H4 (cell line): Measurements from ENCODE around the gene ANKFN1. TPM values are rescaled to one million over a fixed set of nuclear protein-coding genes. Genes with fewer than 3 reads are reported as not detected.

Source experiments
- DNase-seq: peaks from one replicate; pipeline ENCODE4 v3.0.0-alpha.2; 2015; ENCODE audit warnings: low spot score
- total RNA-seq: library from RNA; depleted of rRNA; stranded (reverse); fragments of >200 nt; shearing (Covaris generic); gene quantifications from 2 replicates; pipeline ENCODE4 v1.2.3, GENCODE V29; 2014

Gene ANKFN1
- total RNA-seq, 1 experiment from 2014 or later, result 0.46 TPM

- DNase-seq, result no peak
These were observed 10.5 kb upstream of the ANKFN1 start for GRCh38 chr17:56142781-56143180.

GRCh38 chr17:56144223-56144622 is 9.1 kb upstream of the ANKFN1 start:
- no peak for DNase-seq

- DNase-seq, result no peak
These were observed 6.7 kb upstream of the ANKFN1 start for GRCh38 chr17:56146534-56146933.

- DNase-seq, result no peak
These were observed 4.9 kb upstream of the ANKFN1 start for GRCh38 chr17:56148333-56148732.

GRCh38 chr17:56149266-56150036 is 3.8 kb upstream of the ANKFN1 start:
- DNase-seq, result no peak

GRCh38 chr17:56150649-56151048 is 2.6 kb upstream of the ANKFN1 start:
- DNase-seq, result no peak

GRCh38 chr17:56157845-56158244 is 4.6 kb downstream of the ANKFN1 start:
- DNase-seq, result no peak

GRCh38 chr17:56158344-56158743 is 5.1 kb downstream of the ANKFN1 start:
- DNase-seq, result no peak

- DNase-seq, result no peak
These were observed 5.9 kb downstream of the ANKFN1 start for GRCh38 chr17:56158915-56159825.

GRCh38 chr17:56159826-56160380 is 6.6 kb downstream of the ANKFN1 start:
- DNase-seq, result no peak

GRCh38 chr17:56160422-56160821 is 7.1 kb downstream of the ANKFN1 start:
- DNase-seq, result no peak

GRCh38 chr17:56165072-56165641 is 11.9 kb downstream of the ANKFN1 start:
- DNase-seq, result no peak

- no peak for DNase-seq
These were observed 14.2 kb downstream of the ANKFN1 start for GRCh38 chr17:56167491-56167890.

GRCh38 chr17:56169621-56170020 is 16.3 kb downstream of the ANKFN1 start:
- no peak for DNase-seq

GRCh38 chr17:56171186-56171959 is 18.1 kb downstream of the ANKFN1 start:
- no peak for DNase-seq

GRCh38 chr17:56172517-56172982 is 19.3 kb downstream of the ANKFN1 start:
- DNase-seq, result peak; percentile 75

- DNase-seq, result no peak
These were observed 19.8 kb downstream of the ANKFN1 start for GRCh38 chr17:56173026-56173425.

- DNase-seq, result peak; percentile 32
These were observed 20.9 kb downstream of the ANKFN1 start for GRCh38 chr17:56173958-56174835.

GRCh38 chr17:56175299-56175955 is 22.2 kb downstream of the ANKFN1 start:
- no peak for DNase-seq

- DNase-seq, result peak; percentile 35
These were observed 22.8 kb downstream of the ANKFN1 start for GRCh38 chr17:56176091-56176490.
